ENCODE results near the gene LIX1L.
A peak's percentile ranks its signal among the peaks of the same experiment; 100 is the strongest.

The LIX1L gene

GRCh38 chr1:145985502-145986439, 28.0 kb upstream of the LIX1L start:
- DNase-seq (ENCODE audit: low spot score): peak; percentile 64

GRCh38 chr1:145985129-145985501, 27.3 kb upstream of the LIX1L start:
- no peak for DNase-seq (ENCODE audit: low spot score)

GRCh38 chr1:145983960-145984830, 26.4 kb upstream of the LIX1L start:
- no peak for DNase-seq (ENCODE audit: low spot score)

GRCh38 chr1:145983206-145983675, 25.4 kb upstream of the LIX1L start:
- DNase-seq (ENCODE audit: low spot score): no peak

- no peak for DNase-seq (ENCODE audit: low spot score)
Observed at GRCh38 chr1:145982010-145982723, 24.4 kb upstream of the LIX1L start.

GRCh38 chr1:145980457-145980994, 22.7 kb upstream of the LIX1L start:
- no peak for DNase-seq (ENCODE audit: low spot score)

GRCh38 chr1:145979746-145980456, 22.1 kb upstream of the LIX1L start:
- DNase-seq (ENCODE audit: low spot score): no peak

- peak; percentile 97 for DNase-seq (ENCODE audit: low spot score)
Observed at GRCh38 chr1:145978854-145979745, 21.3 kb upstream of the LIX1L start.

GRCh38 chr1:145978471-145978853, 20.6 kb upstream of the LIX1L start:
- no peak for DNase-seq (ENCODE audit: low spot score)

GRCh38 chr1:145977486-145978470, 20.0 kb upstream of the LIX1L start:
- DNase-seq (ENCODE audit: low spot score): peak; percentile 80

- DNase-seq (ENCODE audit: low spot score): no peak
Observed at GRCh38 chr1:145977016-145977415, 19.2 kb upstream of the LIX1L start.

GRCh38 chr1:145975216-145975615, 17.4 kb upstream of the LIX1L start:
- no peak for DNase-seq (ENCODE audit: low spot score)

GRCh38 chr1:145974721-145975120, 16.9 kb upstream of the LIX1L start:
- no peak for DNase-seq (ENCODE audit: low spot score)

GRCh38 chr1:145972580-145972979, 14.8 kb upstream of the LIX1L start:
- no peak for DNase-seq (ENCODE audit: low spot score)

- DNase-seq (ENCODE audit: low spot score): no peak
Observed at GRCh38 chr1:145967288-145967687, 9.5 kb upstream of the LIX1L start.

GRCh38 chr1:145965119-145965744, 7.4 kb upstream of the LIX1L start:
- DNase-seq (ENCODE audit: low spot score): no peak

- DNase-seq (ENCODE audit: low spot score): peak; percentile 93
Observed at GRCh38 chr1:145964328-145965118, 6.7 kb upstream of the LIX1L start, which contains the start of the genes ANKRD34A and POLR3GL. Gene ANKRD34A (minus strand): TSS chr1:145964575. CDS start chr1:145961759, 2,816 bp downstream. Gene POLR3GL (plus strand): TSS chr1:145964690. CDS start chr1:145974866, 10,176 bp downstream.
